ENCODE data around the gene EVX2. TPM values are rescaled to one million over a fixed set of nuclear protein-coding genes. Genes with fewer than 3 reads are reported as not detected.

The EVX2 gene
- total RNA-seq, 1 experiment from 2014 or later = not detected

DNA sequence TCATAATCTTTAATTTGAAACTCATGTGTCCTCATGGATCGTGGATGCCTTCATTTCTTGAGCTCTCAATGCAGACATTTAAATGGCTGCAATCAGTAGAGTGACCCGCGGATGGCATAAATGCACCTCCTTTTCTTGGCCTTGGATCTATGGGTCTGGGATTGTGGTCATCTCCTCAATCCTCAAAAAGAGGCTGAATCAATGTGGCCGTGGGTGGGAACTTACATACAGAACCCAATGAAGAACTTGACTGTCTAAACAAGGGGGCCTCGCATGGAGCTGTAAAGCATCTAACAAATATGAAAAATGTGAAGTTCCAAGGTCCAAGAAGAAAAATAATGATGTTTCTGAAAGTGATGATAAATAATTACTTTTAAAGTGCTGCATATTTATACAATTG is 11.7 kb upstream of the EVX2 start:
- no peak for ATAC-seq
- H3K27me3 Mint-ChIP-seq (ENCODE audit: low read depth) = peaks cover 96% of the 10 kb centered on the region
- H3K27ac Mint-ChIP-seq = no peak overlapping the region
- ChIA-PET CTCF (interaction anchor here (4.2 kb wide), 1 partner anchor 14 kb away, joined by 56 read pairs; no protein-coding TSS in a partner anchor), POLR2A (no interaction called here)
- H3K4me1 Mint-ChIP-seq = peaks cover 68% of the 10 kb centered on the region
- H3K9me3 Mint-ChIP-seq = no peaks in the 10 kb centered on the region
- peak overlapping the region; percentile 24; the same call in 1 of the 2 replicates for H3K4me3 Mint-ChIP-seq
- no peak for TF ChIP-seq IRF2 (CRISPR knock-in tag; IDR thresholded peaks at IDR 0.05; ENCODE audit: borderline replicate concordance, low read depth)
- TF ChIP-seq, protein P1, sequence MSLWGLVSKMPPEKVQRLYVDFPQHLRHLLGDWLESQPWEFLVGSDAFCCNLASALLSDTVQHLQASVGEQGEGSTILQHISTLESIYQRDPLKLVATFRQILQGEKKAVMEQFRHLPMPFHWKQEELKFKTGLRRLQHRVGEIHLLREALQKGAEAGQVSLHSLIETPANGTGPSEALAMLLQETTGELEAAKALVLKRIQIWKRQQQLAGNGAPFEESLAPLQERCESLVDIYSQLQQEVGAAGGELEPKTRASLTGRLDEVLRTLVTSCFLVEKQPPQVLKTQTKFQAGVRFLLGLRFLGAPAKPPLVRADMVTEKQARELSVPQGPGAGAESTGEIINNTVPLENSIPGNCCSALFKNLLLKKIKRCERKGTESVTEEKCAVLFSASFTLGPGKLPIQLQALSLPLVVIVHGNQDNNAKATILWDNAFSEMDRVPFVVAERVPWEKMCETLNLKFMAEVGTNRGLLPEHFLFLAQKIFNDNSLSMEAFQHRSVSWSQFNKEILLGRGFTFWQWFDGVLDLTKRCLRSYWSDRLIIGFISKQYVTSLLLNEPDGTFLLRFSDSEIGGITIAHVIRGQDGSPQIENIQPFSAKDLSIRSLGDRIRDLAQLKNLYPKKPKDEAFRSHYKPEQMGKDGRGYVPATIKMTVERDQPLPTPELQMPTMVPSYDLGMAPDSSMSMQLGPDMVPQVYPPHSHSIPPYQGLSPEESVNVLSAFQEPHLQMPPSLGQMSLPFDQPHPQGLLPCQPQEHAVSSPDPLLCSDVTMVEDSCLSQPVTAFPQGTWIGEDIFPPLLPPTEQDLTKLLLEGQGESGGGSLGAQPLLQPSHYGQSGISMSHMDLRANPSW (CRISPR knock-in tag; conservative IDR thresholded peaks at IDR 0.05; ENCODE audit: low read depth) = no peak
- TF ChIP-seq, protein P2, sequence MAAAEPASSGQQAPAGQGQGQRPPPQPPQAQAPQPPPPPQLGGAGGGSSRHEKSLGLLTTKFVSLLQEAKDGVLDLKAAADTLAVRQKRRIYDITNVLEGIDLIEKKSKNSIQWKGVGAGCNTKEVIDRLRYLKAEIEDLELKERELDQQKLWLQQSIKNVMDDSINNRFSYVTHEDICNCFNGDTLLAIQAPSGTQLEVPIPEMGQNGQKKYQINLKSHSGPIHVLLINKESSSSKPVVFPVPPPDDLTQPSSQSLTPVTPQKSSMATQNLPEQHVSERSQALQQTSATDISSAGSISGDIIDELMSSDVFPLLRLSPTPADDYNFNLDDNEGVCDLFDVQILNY (CRISPR knock-in tag; IDR thresholded peaks at IDR 0.05) = no peak
- TF ChIP-seq MXD4 (CRISPR knock-in tag; IDR thresholded peaks at IDR 0.05; ENCODE audit: borderline replicate concordance) = no peak
- TF ChIP-seq OVOL2 (CRISPR knock-in tag; IDR thresholded peaks at IDR 0.05; ENCODE audit: borderline replicate concordance) = no peak
- TF ChIP-seq TEAD1 (CRISPR knock-in tag; IDR thresholded peaks at IDR 0.05) = no peak
- no peak for TF ChIP-seq GABPB1 (CRISPR knock-in tag; IDR thresholded peaks at IDR 0.05)
- TF ChIP-seq FOXP4 (CRISPR knock-in tag; IDR thresholded peaks at IDR 0.05) = no peak
- no peak for TF ChIP-seq HMGXB4 (CRISPR knock-in tag; IDR thresholded peaks at IDR 0.05)
- TF ChIP-seq SMAD4 (CRISPR knock-in tag; IDR thresholded peaks at IDR 0.05) = no peak
- no peak for TF ChIP-seq MLX (CRISPR knock-in tag; IDR thresholded peaks at IDR 0.05)
- TF ChIP-seq EMX1 (CRISPR knock-in tag; IDR thresholded peaks at IDR 0.05) = no peak
- TF ChIP-seq USF2 (CRISPR knock-in tag; IDR thresholded peaks at IDR 0.05) = no peak
- TF ChIP-seq, protein P3, sequence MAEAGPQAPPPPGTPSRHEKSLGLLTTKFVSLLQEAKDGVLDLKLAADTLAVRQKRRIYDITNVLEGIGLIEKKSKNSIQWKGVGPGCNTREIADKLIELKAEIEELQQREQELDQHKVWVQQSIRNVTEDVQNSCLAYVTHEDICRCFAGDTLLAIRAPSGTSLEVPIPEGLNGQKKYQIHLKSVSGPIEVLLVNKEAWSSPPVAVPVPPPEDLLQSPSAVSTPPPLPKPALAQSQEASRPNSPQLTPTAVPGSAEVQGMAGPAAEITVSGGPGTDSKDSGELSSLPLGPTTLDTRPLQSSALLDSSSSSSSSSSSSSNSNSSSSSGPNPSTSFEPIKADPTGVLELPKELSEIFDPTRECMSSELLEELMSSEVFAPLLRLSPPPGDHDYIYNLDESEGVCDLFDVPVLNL (CRISPR knock-in tag; IDR thresholded peaks at IDR 0.05; ENCODE audit: borderline replicate concordance, low read depth) = no peak
- TF ChIP-seq KAT7 (CRISPR knock-in tag; IDR thresholded peaks at IDR 0.05; ENCODE audit: borderline replicate concordance) = no peak
- TF ChIP-seq ATF2 (CRISPR knock-in tag; IDR thresholded peaks at IDR 0.05; ENCODE audit: borderline replicate concordance, low read depth) = no peak
- no peak for TF ChIP-seq TCF7 (CRISPR knock-in tag; IDR thresholded peaks at IDR 0.05; ENCODE audit: low read depth)
- H3K36me3 Mint-ChIP-seq = peaks cover 7% of the 10 kb centered on the region
- no peak for DNase-seq (ENCODE audit: low spot score)

Data from WTC11 (cell line).